Neural cell (in vitro differentiated cells): ENCODE measurements around the gene DCAF11.

Experiments
- CTCF ChIP-seq: fragments of 450-650 bp; IDR thresholded peaks from 2 replicates; pipeline ENCODE4 v1.5.1; 2014; ENCODE audit warnings: antibody characterized with exemption, mild to moderate bottlenecking, moderate library complexity; ENCODE audit not compliant: poor library complexity, severe bottlenecking
- EZH2 ChIP-seq: fragments of 200-600, 300-800 bp; shearing (Covaris generic), sonication (generic); IDR thresholded peaks from 2 replicates; pipeline ENCODE4 v1.6.1; 2014; ENCODE audit warnings: antibody characterized with exemption, low read length, borderline replicate concordance, mild to moderate bottlenecking; ENCODE audit not compliant: insufficient read depth, poor library complexity, severe bottlenecking
- MXI1 ChIP-seq: fragments of 450-650 bp; conservative IDR thresholded peaks from 2 replicates; pipeline ENCODE4 v1.6.1; 2014; ENCODE audit warnings: antibody characterized with exemption, mild to moderate bottlenecking; ENCODE audit not compliant: poor library complexity, severe bottlenecking
- POLR2AphosphoS5 ChIP-seq: IDR thresholded peaks from 2 replicates; pipeline ENCODE4 v1.6.1; 2012
- TF ChIP-seq, protein P1 (sequence below): IDR thresholded peaks from 2 replicates; pipeline ENCODE4 v1.6.1; 2012; ENCODE audit warnings: borderline replicate concordance

- TF ChIP-seq CTCF (no peak), POLR2AphosphoS5 (no peak), MXI1 (no peak), EZH2 (no peak)
- TF ChIP-seq, protein P1, sequence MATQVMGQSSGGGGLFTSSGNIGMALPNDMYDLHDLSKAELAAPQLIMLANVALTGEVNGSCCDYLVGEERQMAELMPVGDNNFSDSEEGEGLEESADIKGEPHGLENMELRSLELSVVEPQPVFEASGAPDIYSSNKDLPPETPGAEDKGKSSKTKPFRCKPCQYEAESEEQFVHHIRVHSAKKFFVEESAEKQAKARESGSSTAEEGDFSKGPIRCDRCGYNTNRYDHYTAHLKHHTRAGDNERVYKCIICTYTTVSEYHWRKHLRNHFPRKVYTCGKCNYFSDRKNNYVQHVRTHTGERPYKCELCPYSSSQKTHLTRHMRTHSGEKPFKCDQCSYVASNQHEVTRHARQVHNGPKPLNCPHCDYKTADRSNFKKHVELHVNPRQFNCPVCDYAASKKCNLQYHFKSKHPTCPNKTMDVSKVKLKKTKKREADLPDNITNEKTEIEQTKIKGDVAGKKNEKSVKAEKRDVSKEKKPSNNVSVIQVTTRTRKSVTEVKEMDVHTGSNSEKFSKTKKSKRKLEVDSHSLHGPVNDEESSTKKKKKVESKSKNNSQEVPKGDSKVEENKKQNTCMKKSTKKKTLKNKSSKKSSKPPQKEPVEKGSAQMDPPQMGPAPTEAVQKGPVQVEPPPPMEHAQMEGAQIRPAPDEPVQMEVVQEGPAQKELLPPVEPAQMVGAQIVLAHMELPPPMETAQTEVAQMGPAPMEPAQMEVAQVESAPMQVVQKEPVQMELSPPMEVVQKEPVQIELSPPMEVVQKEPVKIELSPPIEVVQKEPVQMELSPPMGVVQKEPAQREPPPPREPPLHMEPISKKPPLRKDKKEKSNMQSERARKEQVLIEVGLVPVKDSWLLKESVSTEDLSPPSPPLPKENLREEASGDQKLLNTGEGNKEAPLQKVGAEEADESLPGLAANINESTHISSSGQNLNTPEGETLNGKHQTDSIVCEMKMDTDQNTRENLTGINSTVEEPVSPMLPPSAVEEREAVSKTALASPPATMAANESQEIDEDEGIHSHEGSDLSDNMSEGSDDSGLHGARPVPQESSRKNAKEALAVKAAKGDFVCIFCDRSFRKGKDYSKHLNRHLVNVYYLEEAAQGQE: no peak
Observed at GRCh38 chr14:24117179-24117578, 2.6 kb downstream of the DCAF11 start.
